PFSK-1 (cell line): ENCODE measurements around the gene ALDH2.

ENCODE experiments used
- FOXP2 ChIP-seq: optimal IDR thresholded peaks from 2 replicates; pipeline ENCODE3; 2011; ENCODE audit warnings: borderline replicate concordance, control low read depth, inconsistent platforms; ENCODE audit not compliant: insufficient read depth; ENCODE audit errors: extremely low read length, extremely low read depth
- POLR2AphosphoS5 ChIP-seq: IDR thresholded peaks from 2 replicates; pipeline ENCODE4 v1.6.1; 2012; ENCODE audit warnings: low read depth, mild to moderate bottlenecking, control low read depth, low read length, moderate library complexity
- SIN3A ChIP-seq: IDR thresholded peaks from 2 replicates; pipeline ENCODE4 v1.6.1; 2012; ENCODE audit warnings: mild to moderate bottlenecking, low read length, moderate library complexity, borderline replicate concordance; ENCODE audit not compliant: insufficient read depth
- TF ChIP-seq, protein P1 (sequence below), 2 experiments: IDR thresholded peaks; 2 replicates each; pipeline versions ENCODE4 v1.6.1 to v1.8.0; 2011 to 2012; ENCODE audit warnings: low read depth in 2 of 2, low read length in 2 of 2, control low read depth in 1 of 2, inconsistent platforms in 1 of 2, mild to moderate bottlenecking in 1 of 2, moderate library complexity in 1 of 2; ENCODE audit not compliant: insufficient read depth in 1 of 2

DNA sequence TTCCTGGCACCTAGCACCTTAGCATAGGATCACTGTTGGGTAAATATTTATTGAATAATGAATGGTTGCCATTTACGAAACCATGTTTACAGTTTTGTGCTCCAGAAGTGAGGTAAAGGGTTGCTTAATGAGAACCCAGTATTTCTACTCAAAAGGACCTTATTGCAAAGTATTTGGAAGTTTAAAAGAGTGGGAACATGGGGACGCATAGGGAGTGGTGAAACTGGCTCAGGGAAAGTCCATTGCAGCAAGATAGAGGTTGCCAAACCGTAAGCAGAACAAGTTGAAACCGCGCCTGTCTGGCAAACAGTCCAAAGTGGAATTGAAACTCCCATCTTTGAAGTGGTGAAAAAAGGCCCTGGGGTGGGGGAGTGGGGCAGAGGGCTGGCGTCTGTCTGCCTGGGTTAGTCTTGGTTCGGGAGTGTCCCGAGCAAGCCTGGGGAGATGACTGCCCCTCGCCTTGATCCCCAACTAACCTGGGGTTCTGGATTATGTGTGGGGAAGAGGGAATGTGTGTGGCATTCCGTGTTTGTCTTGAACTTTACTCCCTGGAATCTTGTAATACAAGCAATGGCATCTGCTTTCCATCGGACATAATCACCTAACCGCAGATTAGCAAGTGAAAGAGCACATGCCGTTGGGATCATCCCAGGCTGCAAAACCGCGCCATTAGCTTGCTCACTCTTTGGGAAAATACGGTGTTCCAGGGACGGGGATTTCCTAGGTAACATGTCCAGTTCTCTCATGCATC, 7.2 kb downstream of the ALDH2 start:
- TF ChIP-seq, protein P1, sequence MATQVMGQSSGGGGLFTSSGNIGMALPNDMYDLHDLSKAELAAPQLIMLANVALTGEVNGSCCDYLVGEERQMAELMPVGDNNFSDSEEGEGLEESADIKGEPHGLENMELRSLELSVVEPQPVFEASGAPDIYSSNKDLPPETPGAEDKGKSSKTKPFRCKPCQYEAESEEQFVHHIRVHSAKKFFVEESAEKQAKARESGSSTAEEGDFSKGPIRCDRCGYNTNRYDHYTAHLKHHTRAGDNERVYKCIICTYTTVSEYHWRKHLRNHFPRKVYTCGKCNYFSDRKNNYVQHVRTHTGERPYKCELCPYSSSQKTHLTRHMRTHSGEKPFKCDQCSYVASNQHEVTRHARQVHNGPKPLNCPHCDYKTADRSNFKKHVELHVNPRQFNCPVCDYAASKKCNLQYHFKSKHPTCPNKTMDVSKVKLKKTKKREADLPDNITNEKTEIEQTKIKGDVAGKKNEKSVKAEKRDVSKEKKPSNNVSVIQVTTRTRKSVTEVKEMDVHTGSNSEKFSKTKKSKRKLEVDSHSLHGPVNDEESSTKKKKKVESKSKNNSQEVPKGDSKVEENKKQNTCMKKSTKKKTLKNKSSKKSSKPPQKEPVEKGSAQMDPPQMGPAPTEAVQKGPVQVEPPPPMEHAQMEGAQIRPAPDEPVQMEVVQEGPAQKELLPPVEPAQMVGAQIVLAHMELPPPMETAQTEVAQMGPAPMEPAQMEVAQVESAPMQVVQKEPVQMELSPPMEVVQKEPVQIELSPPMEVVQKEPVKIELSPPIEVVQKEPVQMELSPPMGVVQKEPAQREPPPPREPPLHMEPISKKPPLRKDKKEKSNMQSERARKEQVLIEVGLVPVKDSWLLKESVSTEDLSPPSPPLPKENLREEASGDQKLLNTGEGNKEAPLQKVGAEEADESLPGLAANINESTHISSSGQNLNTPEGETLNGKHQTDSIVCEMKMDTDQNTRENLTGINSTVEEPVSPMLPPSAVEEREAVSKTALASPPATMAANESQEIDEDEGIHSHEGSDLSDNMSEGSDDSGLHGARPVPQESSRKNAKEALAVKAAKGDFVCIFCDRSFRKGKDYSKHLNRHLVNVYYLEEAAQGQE (IDR thresholded peaks at IDR 0.05; ENCODE audit: insufficient read depth in 1 of 2, low read depth in 2 of 2, low read length in 2 of 2), result no peak
- no peak for TF ChIP-seq FOXP2
- TF ChIP-seq SIN3A, result no peak
- no peak for TF ChIP-seq POLR2AphosphoS5
